GM12801 (cell line): ENCODE results near the gene PRKN.

ENCODE experiments used
- CTCF ChIP-seq: IDR thresholded peaks from one replicate; pipeline ENCODE4 v1.5.1; 2011; ENCODE audit warnings: control low read depth; ENCODE audit not compliant: insufficient read length; ENCODE audit errors: extremely low read depth

PRKN gene

DNA sequence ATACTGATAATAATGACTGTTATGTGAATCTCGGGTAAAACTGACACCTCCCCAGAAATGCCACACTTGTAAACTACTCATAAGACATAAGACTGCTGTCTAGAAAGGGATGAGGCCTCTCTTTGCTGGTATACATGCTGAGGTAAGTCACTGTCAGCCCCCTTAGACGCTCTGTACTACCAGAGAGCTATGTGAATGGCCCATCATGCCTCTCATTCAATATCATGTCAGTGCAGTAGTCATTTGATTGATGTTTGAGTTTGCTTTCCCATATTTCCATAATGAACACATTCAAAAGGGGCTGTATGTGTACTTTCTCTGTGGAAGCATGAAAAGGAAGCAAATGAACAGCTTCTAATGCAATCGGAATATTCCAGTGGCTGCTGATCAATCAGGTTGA is 1334.3 kb downstream of the PRKN start:
- no peak for TF ChIP-seq CTCF

DNA sequence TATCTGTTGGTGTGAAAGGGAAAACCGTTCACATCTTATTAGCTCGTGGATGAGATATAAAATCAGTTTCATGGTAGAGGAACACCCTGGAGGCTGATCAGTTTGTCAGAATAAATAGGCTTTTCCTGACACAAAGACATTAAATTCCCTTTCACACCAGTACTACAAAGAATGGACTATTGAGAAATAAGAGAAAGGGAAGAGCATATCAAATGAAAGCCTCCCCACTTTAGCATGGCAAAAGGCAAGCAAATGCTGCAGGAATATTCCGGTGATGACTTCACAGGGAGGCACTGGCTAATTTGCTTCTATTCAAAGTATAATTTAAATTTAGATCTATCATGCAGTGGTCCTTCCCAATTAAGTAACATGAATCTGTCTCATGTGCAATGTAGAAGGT is 1337.8 kb downstream of the PRKN start:
- no peak for TF ChIP-seq CTCF

GRCh38 chr6:161383951-161384350 is 1343.6 kb downstream of the PRKN start:
- TF ChIP-seq CTCF: no peak

DNA sequence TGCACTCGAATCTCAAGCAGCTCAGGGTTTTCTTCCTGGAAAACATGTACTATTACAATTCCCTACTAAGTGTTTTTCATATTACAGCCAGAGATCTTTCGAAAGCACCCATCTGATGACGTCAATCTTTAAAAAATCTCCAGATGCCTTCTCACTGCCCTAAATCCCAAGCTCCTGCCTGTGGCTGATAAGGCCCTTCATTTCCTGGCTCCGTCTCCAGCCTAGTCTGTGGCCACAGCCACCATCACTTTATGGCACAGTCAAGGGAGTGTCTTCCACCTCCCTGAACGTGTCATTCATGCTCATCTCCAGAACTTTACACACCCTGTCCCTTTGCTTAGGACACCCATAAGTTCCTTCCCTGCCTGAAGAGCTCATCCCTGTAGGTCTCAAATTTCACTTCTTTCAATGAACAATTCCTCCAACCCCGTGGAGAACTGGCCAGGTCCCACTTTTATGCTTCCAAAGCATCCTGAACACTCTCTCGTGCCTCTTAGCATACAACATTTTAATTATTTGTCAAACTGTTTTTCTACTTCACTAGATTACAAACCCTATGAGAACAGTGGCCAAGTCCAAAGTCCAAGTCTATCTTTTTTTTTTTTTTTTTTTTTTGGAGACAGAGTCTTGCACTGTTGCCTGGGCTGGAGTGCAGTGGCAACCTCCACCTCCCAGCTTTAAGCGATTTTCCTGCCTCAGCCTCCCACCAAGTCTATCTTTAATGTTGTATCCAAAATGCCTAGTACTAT is 1347.6 kb downstream of the PRKN start:
- no peak for TF ChIP-seq CTCF

- no peak for TF ChIP-seq CTCF
Measured at GRCh38 chr6:161378115-161378514, 1349.5 kb downstream of the PRKN start.

DNA sequence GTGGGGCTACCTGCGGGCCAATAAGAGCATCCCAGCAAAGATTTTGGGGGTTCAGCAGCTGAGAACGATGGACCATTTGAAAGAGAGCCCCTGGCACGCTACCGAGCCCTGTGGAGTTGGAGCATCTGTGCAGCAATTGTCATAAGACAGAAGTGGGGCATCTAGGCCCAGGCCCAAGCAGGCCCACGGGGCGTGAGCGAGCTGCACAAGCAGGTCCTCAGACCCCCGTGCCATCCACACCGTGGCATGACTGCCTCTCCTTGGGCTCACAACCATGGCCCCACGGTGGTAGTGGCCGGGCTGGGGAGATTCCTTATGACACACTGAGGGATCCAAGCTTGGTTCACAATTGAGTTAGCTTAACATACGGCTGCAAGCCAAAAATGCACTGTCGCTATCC is 1350.5 kb downstream of the PRKN start:
- no peak for TF ChIP-seq CTCF

DNA sequence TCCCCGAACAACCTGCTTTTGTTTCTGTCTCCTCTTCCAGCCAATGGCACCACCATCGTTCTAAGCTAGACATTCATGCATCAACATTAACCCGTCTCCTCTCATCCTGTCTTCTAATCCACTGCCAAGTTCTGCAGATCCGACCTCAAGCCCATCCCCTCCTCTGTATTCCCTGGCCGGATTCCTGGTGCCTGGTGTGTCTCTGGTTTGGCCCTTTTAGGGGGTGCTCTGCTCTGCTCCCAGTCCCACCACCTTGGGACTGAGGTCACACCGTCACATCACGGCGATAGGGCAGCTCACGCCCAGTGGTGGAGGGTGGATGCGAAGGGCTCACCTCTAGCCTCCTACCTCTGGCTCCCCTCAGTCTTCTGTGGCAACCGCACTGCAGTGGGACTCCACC is 1351.2 kb downstream of the PRKN start:
- no peak for TF ChIP-seq CTCF
